GM12801 (cell line): ENCODE measurements around the gene ERVFRD-1.

ENCODE experiments used
- CTCF ChIP-seq: IDR thresholded peaks from one replicate; pipeline ENCODE4 v1.5.1; 2011; ENCODE audit warnings: control low read depth; ENCODE audit not compliant: insufficient read length; ENCODE audit errors: extremely low read depth

ERVFRD-1 gene

GRCh38 chr6:11110921-11111768, at the start of gene ERVFRD-1:
Gene ERVFRD-1, minus strand, starts transcription at chr6:11111725. Its CDS starts 6,415 bp downstream, at chr6:11105310.
- TF ChIP-seq CTCF = no peak

GRCh38 chr6:11160199-11160598, 48.7 kb upstream of the ERVFRD-1 start:
- no peak for TF ChIP-seq CTCF

- TF ChIP-seq CTCF = no peak
Observed at GRCh38 chr6:11155589-11155988, 44.1 kb upstream of the ERVFRD-1 start.

GRCh38 chr6:11153447-11153846, 41.9 kb upstream of the ERVFRD-1 start:
- TF ChIP-seq CTCF = no peak

GRCh38 chr6:11152581-11152980, 41.1 kb upstream of the ERVFRD-1 start:
- TF ChIP-seq CTCF = no peak

- TF ChIP-seq CTCF = no peak
Observed at GRCh38 chr6:11151488-11151887, 40.0 kb upstream of the ERVFRD-1 start.

- no peak for TF ChIP-seq CTCF
Observed at GRCh38 chr6:11149551-11149950, 38.0 kb upstream of the ERVFRD-1 start.
